Testis (tissue), 3 donors: Measurements from ENCODE around the gene RPL28. TPM values are rescaled to one million over a fixed set of nuclear protein-coding genes. Genes with fewer than 3 reads are reported as not detected.
A peak's percentile ranks its signal among the peaks of the same experiment; 100 is the strongest.

Source experiments
- DNase-seq: peaks from one replicate; pipeline ENCODE4 v3.0.0-alpha.2; 2019
- H3K27ac ChIP-seq, 2 donors: fragments of 200-600 bp; sonication (generic); one replicate each; pipeline ENCODE4 v1.5.1; 2019
- H3K27me3 ChIP-seq: fragments of 200-600 bp; sonication (generic); one replicate; pipeline ENCODE4 v1.5.1; 2019
- H3K36me3 ChIP-seq: fragments of 200-600 bp; sonication (generic); one replicate; pipeline ENCODE4 v1.5.1; 2017; ENCODE audit warnings: low read depth; ENCODE audit errors: missing control alignments
- H3K4me1 ChIP-seq: fragments of 200-600 bp; sonication (generic); one replicate; pipeline ENCODE4 v1.5.1; 2019
- H3K4me3 ChIP-seq, 2 donors: fragments of 200-600 bp; sonication (generic); one replicate each; pipeline ENCODE4 v1.5.1; 2017 to 2019
- H3K9me3 ChIP-seq: fragments of 200-600 bp; sonication (generic); one replicate; pipeline ENCODE4 v1.5.1; 2017
- CTCF ChIP-seq, 3 experiments: fragments of 450-650 bp in 2 of 3; fragments of 200-600 bp in 1 of 3; sonication (generic) in 1 of 3; IDR thresholded peaks; one replicate each; pipeline ENCODE4 v1.5.1; 2016 to 2019; ENCODE audit warnings: antibody characterized with exemption in 3 of 3, mild to moderate bottlenecking in 2 of 3, moderate library complexity in 1 of 3
- POLR2A ChIP-seq: fragments of 450-650 bp; IDR thresholded peaks from one replicate; pipeline ENCODE4 v1.6.1; 2017; ENCODE audit warnings: antibody characterized with exemption, mild to moderate bottlenecking, moderate library complexity
- WGBS, 2 donors: methylation state at CpG; one replicate each; pipeline ENCODE4 v1.1.5; 2018; 5-methylcytosine and 5-hydroxymethylcytosine counted together
- intact Hi-C: fragments of 100-400 bp; cut with DNase I; formaldehyde crosslinking; loops from one replicate; pipeline ENCODE4 v1.15.1; 2023; ENCODE audit warnings: low total_unique reads
- polyA plus RNA-seq: library from polyadenylated mRNA; stranded (reverse); fragments of 350-450 nt; fragmentation: Illumina TruSeq; extraction: RNeasy Lipid Tissue Mini Kit (QIAGEN cat#74804); gene quantifications from one replicate; pipeline ENCODE4 v1.2.3, GENCODE V29; 2014; ENCODE audit warnings: low read depth, low replicate concordance; ENCODE audit not compliant: insufficient read depth
- total RNA-seq, 2 donors: library from RNA; depleted of rRNA; stranded (reverse); fragments of >200 nt; gene quantifications; one replicate each; pipeline ENCODE4 v1.2.3, GENCODE V29; 2016

Gene RPL28
- total and polyA plus RNA-seq, 3 donors from 2014 or later, result 284 to 1,024 (median 624) TPM

GRCh38 chr19:55449469-55449868 lies 63.7 kb downstream of the RPL28 start:
- Histone ChIP-seq H3K36me3 (no peaks in the 10 kb centered on the region), H3K27me3 (no peaks in the 10 kb centered on the region), H3K9me3 (no peaks in the 10 kb centered on the region), H3K27ac (no peak overlapping the region), H3K4me3 (no peak overlapping the region), H3K4me1 (peaks cover 25% of the 10 kb centered on the region)
- intact Hi-C loops, result no loop called here
- no peak for TF ChIP-seq POLR2A
- TF ChIP-seq CTCF (IDR thresholded peaks at IDR 0.05), result no peak
- 52% methylated on average over 6 of the region's 16 CpGs; no CpG with 5 or more reads in 1 of the 2 donors for WGBS, 2 donors
- DNase-seq, result no peak

- peak overlapping the region; percentile 7 to 39 for H3K4me3 ChIP-seq
- intact Hi-C loops, result no loop called here
- no peaks in the 10 kb centered on the region for H3K27me3 ChIP-seq
- no peaks in the 10 kb centered on the region for H3K36me3 ChIP-seq
- TF ChIP-seq CTCF (IDR thresholded peaks at IDR 0.05) (no peak), POLR2A (no peak)
- WGBS, 2 donors, result 1% methylated on average over 43 to 79 of the region's 80 CpGs
- H3K4me1 ChIP-seq, result peaks cover 26% of the 10 kb centered on the region
- no peaks in the 10 kb centered on the region for H3K9me3 ChIP-seq
- no peak overlapping the region for H3K27ac ChIP-seq
- no peak for DNase-seq
Measured at GRCh38 chr19:55451163-55451964, 65.6 kb downstream of the RPL28 start.

- H3K4me3 ChIP-seq, result peak overlapping the region; percentile 7 to 39
- no peak for TF ChIP-seq CTCF (IDR thresholded peaks at IDR 0.05)
- H3K27me3 ChIP-seq, result no peaks in the 10 kb centered on the region
- H3K4me1 ChIP-seq, result peaks cover 26% of the 10 kb centered on the region
- intact Hi-C loops, result no loop called here
- no peaks in the 10 kb centered on the region for H3K36me3 ChIP-seq
- no peaks in the 10 kb centered on the region for H3K9me3 ChIP-seq
- WGBS, 2 donors, result 3% methylated on average over 8 to 53 of the region's 57 CpGs
- no peak overlapping the region for H3K27ac ChIP-seq
- DNase-seq, result no peak
Measured at GRCh38 chr19:55451965-55452748, 66.4 kb downstream of the RPL28 start.

Other genes starting within 250 kb of the RPL28 start
- 10 to 100 TPM; 13.0 to 14.5 TPM for gene TNNT1, start 236.7 kb upstream of the RPL28 start, total RNA-seq
- gene TNNT1, start 236.7 kb upstream of the RPL28 start, polyA plus RNA-seq, result 84.0 TPM
- gene TNNI3, start 228.2 kb upstream of the RPL28 start, total RNA-seq, result 10 to 100 TPM; 14.2 to 30.3 TPM
- 20.8 TPM for gene TNNI3, start 228.2 kb upstream of the RPL28 start, polyA plus RNA-seq
- 100 to 1,000 TPM in 1 of 2 donors, 10 to 100 TPM in 1; 69.9 to 102 TPM for gene DNAAF3, start 219.3 kb upstream of the RPL28 start, total RNA-seq
- gene DNAAF3, start 219.3 kb upstream of the RPL28 start, polyA plus RNA-seq, result 173 TPM
- 1 to 10 TPM; 1.6 to 5.0 TPM for gene SYT5, start 205.6 kb upstream of the RPL28 start, total RNA-seq
- gene SYT5, start 205.6 kb upstream of the RPL28 start, polyA plus RNA-seq, result 11.7 TPM
- gene PTPRH, start 176.4 kb upstream of the RPL28 start, total RNA-seq, result 10 to 100 TPM in 1 of 2 donors, 1 to 10 TPM in 1; 6.0 to 11.3 TPM
- gene PTPRH, start 176.4 kb upstream of the RPL28 start, polyA plus RNA-seq, result 1.6 TPM
- gene TMEM86B, start 157.2 kb upstream of the RPL28 start, total RNA-seq, result 10 to 100 TPM; 13.4 to 13.9 TPM
- 12.8 TPM for gene TMEM86B, start 157.2 kb upstream of the RPL28 start, polyA plus RNA-seq
- gene PPP6R1, start 126.9 kb upstream of the RPL28 start, total RNA-seq, result 100 to 1,000 TPM; 178 to 179 TPM
- gene PPP6R1, start 126.9 kb upstream of the RPL28 start, polyA plus RNA-seq, result 217 TPM
- gene HSPBP1, start 105.8 kb upstream of the RPL28 start, total RNA-seq, result 10 to 100 TPM; 43.5 to 48.2 TPM
- gene HSPBP1, start 105.8 kb upstream of the RPL28 start, polyA plus RNA-seq, result 42.7 TPM
- 10 to 100 TPM; 14.9 to 20.7 TPM for gene BRSK1, start 101.9 kb upstream of the RPL28 start, total RNA-seq
- 12.8 TPM for gene BRSK1, start 101.9 kb upstream of the RPL28 start, polyA plus RNA-seq
- gene TMEM150B, start 60.6 kb upstream of the RPL28 start, total RNA-seq, result 1 to 10 TPM in 1 of 2 donors, not detected in 1; 2.2 TPM
- 0.98 TPM for gene TMEM150B, start 60.6 kb upstream of the RPL28 start, polyA plus RNA-seq
- 10 to 100 TPM; 48.8 to 62.9 TPM for gene KMT5C, start 46.1 kb upstream of the RPL28 start, total RNA-seq
- 14.6 TPM for gene KMT5C, start 46.1 kb upstream of the RPL28 start, polyA plus RNA-seq
- gene COX6B2, start 31.2 kb upstream of the RPL28 start, total RNA-seq, result 10 to 100 TPM; 27.9 to 47.5 TPM
- gene COX6B2, start 31.2 kb upstream of the RPL28 start, polyA plus RNA-seq, result 171 TPM
- 10 to 100 TPM; 11.3 to 28.2 TPM for gene GARIN5B, start 22.7 kb upstream of the RPL28 start, total RNA-seq
- gene GARIN5B, start 22.7 kb upstream of the RPL28 start, polyA plus RNA-seq, result 49.6 TPM
- 1 to 10 TPM; 2.0 to 2.1 TPM for gene IL11, start 15.5 kb upstream of the RPL28 start, total RNA-seq
- 1.2 TPM for gene IL11, start 15.5 kb upstream of the RPL28 start, polyA plus RNA-seq
- 10 to 100 TPM; 12.9 to 19.2 TPM for gene TMEM190, start 9.1 kb upstream of the RPL28 start, total RNA-seq
- gene TMEM190, start 9.1 kb upstream of the RPL28 start, polyA plus RNA-seq, result 35.4 TPM
- gene TMEM238, start 1.6 kb upstream of the RPL28 start, total RNA-seq, result 1 to 10 TPM; 1.7 to 6.4 TPM
- gene TMEM238, start 1.6 kb upstream of the RPL28 start, polyA plus RNA-seq, result 0.91 TPM
- 100 to 1,000 TPM; 150 to 188 TPM for gene UBE2S, start 21.9 kb downstream of the RPL28 start, total RNA-seq
- 272 TPM for gene UBE2S, start 21.9 kb downstream of the RPL28 start, polyA plus RNA-seq
- 1 to 10 TPM in 1 of 2 donors, under 1 TPM in 1; 0.43 to 1.0 TPM for gene SHISA7, start 57.4 kb downstream of the RPL28 start, total RNA-seq
- gene SHISA7, start 57.4 kb downstream of the RPL28 start, polyA plus RNA-seq, result 0.45 TPM
- gene ISOC2, start 75.7 kb downstream of the RPL28 start, total RNA-seq, result 10 to 100 TPM; 79.1 to 98.5 TPM
- 107 TPM for gene ISOC2, start 75.7 kb downstream of the RPL28 start, polyA plus RNA-seq
- gene C19orf85, start 78.8 kb downstream of the RPL28 start, total RNA-seq, result not detected
- gene C19orf85, start 78.8 kb downstream of the RPL28 start, polyA plus RNA-seq, result not detected
- gene ZNF628, start 90.7 kb downstream of the RPL28 start, total RNA-seq, result 10 to 100 TPM; 31.3 to 53.7 TPM
- 33.8 TPM for gene ZNF628, start 90.7 kb downstream of the RPL28 start, polyA plus RNA-seq
- 10 to 100 TPM; 12.0 to 16.0 TPM for gene NAT14, start 99.3 kb downstream of the RPL28 start, total RNA-seq
- gene NAT14, start 99.3 kb downstream of the RPL28 start, polyA plus RNA-seq, result 17.3 TPM
- gene SSC5D, start 102.5 kb downstream of the RPL28 start, total RNA-seq, result 1 to 10 TPM; 6.4 to 6.9 TPM
- 10.7 TPM for gene SSC5D, start 102.5 kb downstream of the RPL28 start, polyA plus RNA-seq
- gene SBK2, start 151.2 kb downstream of the RPL28 start, total RNA-seq, result under 1 TPM; 0.87 to 0.99 TPM
- gene SBK2, start 151.2 kb downstream of the RPL28 start, polyA plus RNA-seq, result 1.3 TPM
- gene SBK3, start 159.6 kb downstream of the RPL28 start, total RNA-seq, result under 1 TPM; 0.39 to 0.81 TPM
- 0.34 TPM for gene SBK3, start 159.6 kb downstream of the RPL28 start, polyA plus RNA-seq
- gene ZNF579, start 194.9 kb downstream of the RPL28 start, total RNA-seq, result 1 to 10 TPM; 4.0 to 7.2 TPM
- gene ZNF579, start 194.9 kb downstream of the RPL28 start, polyA plus RNA-seq, result 4.3 TPM
- gene FIZ1, start 213.6 kb downstream of the RPL28 start, total RNA-seq, result 10 to 100 TPM; 16.5 to 17.4 TPM
- gene FIZ1, start 213.6 kb downstream of the RPL28 start, polyA plus RNA-seq, result 8.5 TPM
- gene ZNF524, start 214.4 kb downstream of the RPL28 start, total RNA-seq, result 10 to 100 TPM; 25.0 to 29.4 TPM
- gene ZNF524, start 214.4 kb downstream of the RPL28 start, polyA plus RNA-seq, result 8.5 TPM
- 10 to 100 TPM; 12.2 to 14.5 TPM for gene ZNF865, start 219.7 kb downstream of the RPL28 start, total RNA-seq
- 4.7 TPM for gene ZNF865, start 219.7 kb downstream of the RPL28 start, polyA plus RNA-seq
- gene ZNF784, start 238.6 kb downstream of the RPL28 start, total RNA-seq, result 10 to 100 TPM; 10.3 to 13.0 TPM
- 6.6 TPM for gene ZNF784, start 238.6 kb downstream of the RPL28 start, polyA plus RNA-seq